Nephron (organoid): ENCODE data around the gene ATXN1.
"Not testable (repeated sequence)": the region's sequence is repeated elsewhere in the genome, so short reads cannot be mapped to it uniquely, and the experiment has no call there.

Source experiments
- H3K27ac Mint-ChIP-seq, 3 experiments: 2 replicates each; pipeline ENCODE4 v1.8.0; 2020; ENCODE audit warnings: mixed read lengths in 3 of 3, mild to moderate bottlenecking in 2 of 3, moderate library complexity in 1 of 3
- H3K27me3 Mint-ChIP-seq: 2 replicates; pipeline ENCODE4 v1.8.0; 2021; ENCODE audit warnings: low read depth, mild to moderate bottlenecking, moderate library complexity, mixed read lengths
- H3K36me3 Mint-ChIP-seq: 2 replicates; pipeline ENCODE4 v1.8.0; 2020; ENCODE audit warnings: low read depth, mixed read lengths
- H3K4me1 Mint-ChIP-seq: 2 replicates; pipeline ENCODE4 v1.8.0; 2020; ENCODE audit warnings: mixed read lengths
- H3K4me3 Mint-ChIP-seq, 3 experiments: 2 replicates each; pipeline ENCODE4 v1.8.0; 2020; ENCODE audit warnings: mild to moderate bottlenecking in 3 of 3, mixed read lengths in 3 of 3, moderate library complexity in 2 of 3
- H3K9me3 Mint-ChIP-seq: 2 replicates; pipeline ENCODE4 v1.8.0; 2020; ENCODE audit warnings: mixed read lengths
- CTCF ChIP-seq, 3 experiments: fragments of 200-600 bp; sonication (generic); IDR thresholded peaks; one replicate each; pipeline ENCODE4 v1.5.0; 2021; ENCODE audit warnings: antibody characterized with exemption in 3 of 3; ENCODE audit not compliant: unreplicated experiment in 3 of 3

ATXN1 gene

GRCh38 chr6:16274483-16274882, 486.8 kb downstream of the ATXN1 start:
- Mint-ChIP-seq H3K9me3 (no peaks in the 10 kb centered on the region), H3K4me3 (no peak overlapping the region), H3K27ac (peak overlapping the region in 2 of 3 experiments; percentile 1 to 25), H3K27me3 (peaks cover 11% of the 10 kb centered on the region), H3K4me1 (peaks cover 58% of the 10 kb centered on the region), H3K36me3 (no peaks in the 10 kb centered on the region)
- TF ChIP-seq CTCF (IDR thresholded peaks at IDR 0.05; ENCODE audit: unreplicated experiment in 3 of 3): no peak

- TF ChIP-seq CTCF (IDR thresholded peaks at IDR 0.05; ENCODE audit: unreplicated experiment in 3 of 3): no peak
- peak overlapping the region; percentile 81 to 91 (median 82) for H3K27ac Mint-ChIP-seq
Observed at GRCh38 chr6:16273256-16273655, 488.0 kb downstream of the ATXN1 start.

GRCh38 chr6:16272201-16272600, 489.1 kb downstream of the ATXN1 start:
- H3K9me3 Mint-ChIP-seq: no peaks in the 10 kb centered on the region
- H3K4me3 Mint-ChIP-seq: no peak overlapping the region
- no peaks in the 10 kb centered on the region for H3K36me3 Mint-ChIP-seq
- peak overlapping the region; percentile 81 to 91 (median 82) for H3K27ac Mint-ChIP-seq
- H3K4me1 Mint-ChIP-seq: peaks cover 44% of the 10 kb centered on the region
- TF ChIP-seq CTCF (IDR thresholded peaks at IDR 0.05; ENCODE audit: unreplicated experiment in 3 of 3): no peak
- H3K27me3 Mint-ChIP-seq: peaks cover 11% of the 10 kb centered on the region

More at GRCh38 chr6:16273256-16273655, 488.0 kb downstream of the ATXN1 start:
- no peaks in the 10 kb centered on the region for H3K36me3 Mint-ChIP-seq
- no peaks in the 10 kb centered on the region for H3K9me3 Mint-ChIP-seq
- peaks cover 55% of the 10 kb centered on the region for H3K4me1 Mint-ChIP-seq
- peak overlapping the region in 1 of 3 experiments; percentile 49 for H3K4me3 Mint-ChIP-seq
- peaks cover 8% of the 10 kb centered on the region for H3K27me3 Mint-ChIP-seq

- TF ChIP-seq CTCF (IDR thresholded peaks at IDR 0.05; ENCODE audit: unreplicated experiment in 3 of 3): no peak
- peaks cover 37% of the 10 kb centered on the region for H3K4me1 Mint-ChIP-seq
- no peak overlapping the region for H3K4me3 Mint-ChIP-seq
- no peaks in the 10 kb centered on the region for H3K9me3 Mint-ChIP-seq
- H3K27ac Mint-ChIP-seq: no peak overlapping the region
- H3K27me3 Mint-ChIP-seq: peaks cover 11% of the 10 kb centered on the region
- no peaks in the 10 kb centered on the region for H3K36me3 Mint-ChIP-seq
Observed at GRCh38 chr6:16271428-16271827, 489.8 kb downstream of the ATXN1 start.

- Mint-ChIP-seq H3K36me3 (no peaks in the 10 kb centered on the region), H3K9me3 (no peaks in the 10 kb centered on the region), H3K4me3 (no peak overlapping the region), H3K4me1 (peaks cover 33% of the 10 kb centered on the region), H3K27me3 (peaks cover 11% of the 10 kb centered on the region), H3K27ac (no peak overlapping the region)
- TF ChIP-seq CTCF (IDR thresholded peaks at IDR 0.05; ENCODE audit: unreplicated experiment in 3 of 3): no peak
Observed at GRCh38 chr6:16270178-16270794, 491.0 kb downstream of the ATXN1 start.

- peaks cover 26% of the 10 kb centered on the region for H3K4me1 Mint-ChIP-seq
- not testable (repeated sequence) for H3K4me3 Mint-ChIP-seq, H3K9me3 Mint-ChIP-seq, H3K27ac Mint-ChIP-seq, H3K36me3 Mint-ChIP-seq
- peaks cover 14% of the 10 kb centered on the region for H3K27me3 Mint-ChIP-seq
Observed at GRCh38 chr6:16269442-16270070, 491.7 kb downstream of the ATXN1 start.
